Keratinocyte (primary cell): ENCODE results near the gene TRIM66.

ENCODE experiments used
- EZH2 ChIP-seq: IDR thresholded peaks from one replicate; pipeline ENCODE4 v1.6.1; 2012; ENCODE audit warnings: inconsistent platforms, mild to moderate bottlenecking, low read length, moderate library complexity
- TF ChIP-seq, protein P1 (sequence below), 3 experiments: IDR thresholded peaks in 1 of 3; conservative IDR thresholded peaks in 1 of 3; optimal IDR thresholded peaks in 1 of 3; 2 replicates in 2 of 3; 3 replicates in 1 of 3; pipeline versions ENCODE3 to v1.5.1; 2011; ENCODE audit warnings: low read length in 3 of 3, mild to moderate bottlenecking in 3 of 3, moderate library complexity in 2 of 3, control low read depth in 1 of 3, inconsistent platforms in 1 of 3; ENCODE audit not compliant: insufficient read depth in 2 of 3; ENCODE audit errors: extremely low read depth in 1 of 3

DNA sequence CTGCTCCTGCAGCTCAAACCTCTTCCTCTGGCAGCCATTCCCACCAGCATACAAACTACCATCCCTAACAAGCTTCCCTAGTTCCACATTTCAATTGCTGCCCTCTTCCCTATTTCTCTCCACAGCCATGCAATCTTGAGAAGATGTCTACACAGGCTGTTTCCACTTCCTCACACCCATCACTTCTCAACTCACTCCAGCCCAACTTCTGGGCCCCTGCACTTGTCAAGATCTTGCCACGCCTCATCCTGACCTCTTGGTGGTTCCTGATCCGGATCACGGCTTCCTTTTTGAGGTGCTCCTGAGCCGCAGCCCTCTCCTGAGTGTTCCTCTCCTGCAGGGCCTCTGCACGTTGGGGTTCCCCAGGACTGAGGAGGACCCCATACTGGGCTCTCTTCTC lies 22.7 kb upstream of the TRIM66 start:
- TF ChIP-seq, protein P1, sequence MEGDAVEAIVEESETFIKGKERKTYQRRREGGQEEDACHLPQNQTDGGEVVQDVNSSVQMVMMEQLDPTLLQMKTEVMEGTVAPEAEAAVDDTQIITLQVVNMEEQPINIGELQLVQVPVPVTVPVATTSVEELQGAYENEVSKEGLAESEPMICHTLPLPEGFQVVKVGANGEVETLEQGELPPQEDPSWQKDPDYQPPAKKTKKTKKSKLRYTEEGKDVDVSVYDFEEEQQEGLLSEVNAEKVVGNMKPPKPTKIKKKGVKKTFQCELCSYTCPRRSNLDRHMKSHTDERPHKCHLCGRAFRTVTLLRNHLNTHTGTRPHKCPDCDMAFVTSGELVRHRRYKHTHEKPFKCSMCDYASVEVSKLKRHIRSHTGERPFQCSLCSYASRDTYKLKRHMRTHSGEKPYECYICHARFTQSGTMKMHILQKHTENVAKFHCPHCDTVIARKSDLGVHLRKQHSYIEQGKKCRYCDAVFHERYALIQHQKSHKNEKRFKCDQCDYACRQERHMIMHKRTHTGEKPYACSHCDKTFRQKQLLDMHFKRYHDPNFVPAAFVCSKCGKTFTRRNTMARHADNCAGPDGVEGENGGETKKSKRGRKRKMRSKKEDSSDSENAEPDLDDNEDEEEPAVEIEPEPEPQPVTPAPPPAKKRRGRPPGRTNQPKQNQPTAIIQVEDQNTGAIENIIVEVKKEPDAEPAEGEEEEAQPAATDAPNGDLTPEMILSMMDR (optimal IDR thresholded peaks at IDR 0.05 in 1 of 3, IDR thresholded peaks at IDR 0.05 in 1 of 3, conservative IDR thresholded peaks at IDR 0.05 in 1 of 3; ENCODE audit: extremely low read depth in 1 of 3, insufficient read depth in 2 of 3, low read length in 3 of 3), result no peak
- TF ChIP-seq EZH2, result no peak
